EL (cell line): Measurements from ENCODE around the gene ADGRF3.
"Not testable (repeated sequence)": the region's sequence is repeated elsewhere in the genome, so short reads cannot be mapped to it uniquely, and the experiment has no call there.

Source experiments
- DNase-seq: peaks from one replicate; pipeline ENCODE4 v3.0.0-alpha.2; 2016

The ADGRF3 gene

GRCh38 chr2:26276484-26277227, 69.9 kb downstream of the ADGRF3 start:
- DNase-seq = no peak

GRCh38 chr2:26274058-26274613, 72.5 kb downstream of the ADGRF3 start:
- peak; percentile 83 for DNase-seq

- DNase-seq = peak; percentile 9
Measured at GRCh38 chr2:26273501-26273900, 73.1 kb downstream of the ADGRF3 start.

- DNase-seq = no peak
Measured at GRCh38 chr2:26270373-26270772, 76.2 kb downstream of the ADGRF3 start.

- no peak for DNase-seq
Measured at GRCh38 chr2:26269571-26270158, 76.9 kb downstream of the ADGRF3 start.

GRCh38 chr2:26268670-26269385, 77.8 kb downstream of the ADGRF3 start:
- DNase-seq = not testable (repeated sequence)

- DNase-seq = no peak
Measured at GRCh38 chr2:26268213-26268612, 78.4 kb downstream of the ADGRF3 start.

- not testable (repeated sequence) for DNase-seq
Measured at GRCh38 chr2:26258836-26259235, 87.8 kb downstream of the ADGRF3 start.
